H1 (cell line): ENCODE measurements around the gene DNA2. TPM values are rescaled to one million over a fixed set of nuclear protein-coding genes. Genes with fewer than 3 reads are reported as not detected.

Source experiments
- CTCF ChIA-PET: fragments of 300-600 bp; sonication (Branson Sonifier 250); formaldehyde crosslinking; loops from one replicate; lab custom pipeline; 2021; ENCODE audit not compliant: partially characterized antibody; lab: Charles Lee
- POLR2A ChIA-PET: fragments of 300-600 bp; sonication (Branson Sonifier 250); formaldehyde crosslinking; loops from one replicate; lab custom pipeline; 2021; ENCODE audit warnings: inconsistent platforms; ENCODE audit not compliant: partially characterized antibody; lab: Charles Lee
- DNase-seq, 2 experiments: peaks; one replicate each; pipeline versions ENCODE4 v3.0.0 to v3.0.0-alpha.2; 2010 to 2022; ENCODE audit warnings: low spot score in 2 of 2, low read depth in 1 of 2, mixed read lengths in 1 of 2
- FAIRE-seq: peaks from 2 replicates; lab custom pipeline; 2011; peaks lifted over from hg19 to GRCh38; lab: Jason Lieb, UNC
- H2AFZ ChIP-seq: 2 replicates; pipeline ENCODE4 v1.8.1; 2012; ENCODE audit warnings: low read length, inconsistent platforms
- H2AK5ac ChIP-seq: 2 replicates; pipeline ENCODE4 v1.6.1; 2013; ENCODE audit warnings: low read depth, low read length
- H2BK120ac ChIP-seq: replicated peaks from 2 replicates; pipeline ENCODE3; 2013; ENCODE audit warnings: low read depth, low read length, inconsistent platforms
- H2BK12ac ChIP-seq: 2 replicates; pipeline ENCODE4 v1.6.1; 2013; ENCODE audit warnings: low read depth, low read length
- H2BK15ac ChIP-seq: 2 replicates; pipeline ENCODE4 v1.6.1; 2013; ENCODE audit warnings: low read length
- H2BK20ac ChIP-seq: 2 replicates; pipeline ENCODE4 v1.6.1; 2013; ENCODE audit warnings: low read length
- H2BK5ac ChIP-seq: 2 replicates; pipeline ENCODE4 v1.6.1; 2013; ENCODE audit warnings: low read depth, low read length
- H3K14ac ChIP-seq: 2 replicates; pipeline ENCODE4 v1.6.1; 2013; ENCODE audit warnings: inconsistent platforms; ENCODE audit not compliant: insufficient read length
- H3K18ac ChIP-seq: 2 replicates; pipeline ENCODE4 v1.6.1; 2013; ENCODE audit warnings: low read length; ENCODE audit errors: extremely low read depth
- H3K23ac ChIP-seq: 2 replicates; pipeline ENCODE4 v1.6.1; 2013; ENCODE audit warnings: inconsistent platforms; ENCODE audit not compliant: insufficient read length
- H3K23me2 ChIP-seq: 2 replicates; pipeline ENCODE4 v1.6.1; 2013; ENCODE audit warnings: low read depth, low read length
- H3K27ac ChIP-seq: 2 replicates; pipeline ENCODE4 v1.6.1; 2011; ENCODE audit warnings: low read depth, low read length, inconsistent platforms
- H3K27me3 ChIP-seq, 4 experiments: replicated peaks in 1 of 4; 1 replicate in 1 of 4; 2 replicates in 3 of 4; pipeline versions ENCODE4 v1.6.1 to v1.8.1; 2011 to 2013; ENCODE audit warnings: low read length in 3 of 4, mild to moderate bottlenecking in 3 of 4, inconsistent platforms in 2 of 4, mixed read lengths in 2 of 4, moderate library complexity in 1 of 4; ENCODE audit not compliant: control insufficient read depth in 3 of 4, insufficient read depth in 3 of 4; ENCODE audit errors: extremely low read depth in 1 of 4
- H3K36me3 ChIP-seq, 4 experiments: 2 replicates each; pipeline versions ENCODE4 v1.6.1 to v1.8.1; 2011 to 2013; ENCODE audit warnings: mild to moderate bottlenecking in 4 of 4, low read length in 3 of 4, moderate library complexity in 2 of 4, control low read depth in 1 of 4, inconsistent platforms in 1 of 4; ENCODE audit not compliant: insufficient read depth in 4 of 4, control insufficient read depth in 2 of 4
- H3K4ac ChIP-seq: replicated peaks from 2 replicates; pipeline ENCODE3; 2013; ENCODE audit warnings: low read length, low read depth, mixed read lengths, inconsistent platforms; ENCODE audit not compliant: insufficient read length
- H3K4me1 ChIP-seq, 4 experiments: replicated peaks in 1 of 4; 1 replicate in 1 of 4; 2 replicates in 3 of 4; pipeline versions ENCODE4 v1.6.1 to v1.8.1; 2011 to 2013; ENCODE audit warnings: low read length in 3 of 4, inconsistent platforms in 2 of 4, mixed read lengths in 1 of 4; ENCODE audit not compliant: insufficient read depth in 4 of 4, control insufficient read depth in 3 of 4
- H3K4me2 ChIP-seq, 2 experiments: 2 replicates each; pipeline versions ENCODE4 v1.6.1 to v1.8.1; 2011 to 2013; ENCODE audit warnings: low read depth in 2 of 2, low read length in 2 of 2, control low read depth in 1 of 2, inconsistent platforms in 1 of 2, mild to moderate bottlenecking in 1 of 2; ENCODE audit not compliant: insufficient read depth in 1 of 2
- H3K4me3 ChIP-seq, 4 experiments: fragments of 200-600, 300-600 bp in 1 of 4; sonication (generic), shearing (Covaris generic), sonication (Bioruptor Twin) in 1 of 4; 2 replicates each; pipeline versions ENCODE4 v1.5.1 to v1.8.1; 2011 to 2016; ENCODE audit warnings: low read length in 4 of 4, low read depth in 3 of 4, control low read depth in 2 of 4, inconsistent platforms in 2 of 4, mild to moderate bottlenecking in 2 of 4, mixed read lengths in 1 of 4, moderate library complexity in 1 of 4; ENCODE audit not compliant: insufficient read depth in 2 of 4; ENCODE audit errors: extremely low read depth in 1 of 4
- H3K56ac ChIP-seq: replicated peaks from 2 replicates; pipeline ENCODE3; 2013; ENCODE audit warnings: low read depth, mild to moderate bottlenecking, mixed read lengths, low read length, inconsistent platforms; ENCODE audit not compliant: insufficient read length
- H3K79me1 ChIP-seq: 2 replicates; pipeline ENCODE4 v1.6.1; 2013; ENCODE audit warnings: low read depth, low read length, control low read depth
- H3K79me2 ChIP-seq, 2 experiments: 2 replicates each; pipeline versions ENCODE4 v1.6.1 to v1.8.1; 2012 to 2013; ENCODE audit warnings: low read length in 2 of 2, mild to moderate bottlenecking in 2 of 2, inconsistent platforms in 1 of 2; ENCODE audit not compliant: insufficient read depth in 2 of 2, control insufficient read depth in 1 of 2
- H3K9ac ChIP-seq, 4 experiments: replicated peaks in 1 of 4; 1 replicate in 1 of 4; 2 replicates in 3 of 4; pipeline versions ENCODE4 v1.6.1 to v1.8.1; 2011 to 2013; ENCODE audit warnings: low read depth in 3 of 4, low read length in 3 of 4, control low read depth in 2 of 4, mild to moderate bottlenecking in 2 of 4, moderate library complexity in 2 of 4, inconsistent platforms in 1 of 4; ENCODE audit errors: extremely low read depth in 1 of 4
- H3K9me3 ChIP-seq, 2 experiments: 2 replicates each; pipeline versions ENCODE4 v1.6.1 to v1.8.1; 2012 to 2013; ENCODE audit warnings: mild to moderate bottlenecking in 2 of 2, moderate library complexity in 2 of 2, control low read depth in 1 of 2, inconsistent platforms in 1 of 2, low read depth in 1 of 2, low read length in 1 of 2, mixed read lengths in 1 of 2; ENCODE audit not compliant: insufficient read depth in 2 of 2
- H4K20me1 ChIP-seq, 2 experiments: replicated peaks in 1 of 2; 2 replicates each; pipeline versions ENCODE3 to v1.8.1; 2011 to 2013; ENCODE audit warnings: inconsistent platforms in 2 of 2, low read length in 2 of 2, mild to moderate bottlenecking in 1 of 2; ENCODE audit not compliant: insufficient read depth in 2 of 2, control insufficient read depth in 1 of 2
- H4K5ac ChIP-seq: 2 replicates; pipeline ENCODE4 v1.6.1; 2013; ENCODE audit warnings: low read length, low read depth, mixed read lengths, inconsistent platforms; ENCODE audit not compliant: insufficient read length
- H4K8ac ChIP-seq: 2 replicates; pipeline ENCODE4 v1.8.0; 2013; ENCODE audit warnings: mild to moderate bottlenecking, moderate library complexity, low read length, inconsistent platforms; ENCODE audit not compliant: insufficient read depth; ENCODE audit errors: extremely low read depth
- H4K91ac ChIP-seq: replicated peaks from 2 replicates; pipeline ENCODE3; 2013; ENCODE audit warnings: low read length, mixed read lengths, inconsistent platforms; ENCODE audit not compliant: insufficient read length
- CBX5 ChIP-seq: fragments of 300-800, 300-1000 bp; sonication (generic); IDR thresholded peaks from 2 replicates; pipeline ENCODE4 v1.7.1; 2016; ENCODE audit warnings: antibody characterized with exemption, low read length, low read depth
- SAP30 ChIP-seq: fragments of 300-600 bp; sonication (generic); IDR thresholded peaks from 2 replicates; pipeline ENCODE4 v1.7.1; 2012; ENCODE audit warnings: low read length, moderate library complexity, mild to moderate bottlenecking, inconsistent platforms; ENCODE audit not compliant: insufficient read depth, insufficient replicate concordance
- WGBS, 2 experiments: shearing (Covaris generic) in 1 of 2; methylation state at CpG; one replicate each; pipeline versions ENCODE4 v1.1.6 to v1.1.7; 2013 to 2015; ENCODE audit warnings: low lambda C conversion rate in 2 of 2, mixed read lengths in 2 of 2, inconsistent platforms in 1 of 2, low coverage in 1 of 2, missing lambda C conversion rate in 1 of 2; ENCODE audit not compliant: insufficient replicate concordance in 2 of 2, insufficient coverage in 1 of 2, insufficient read length in 1 of 2; ENCODE audit errors: extremely low coverage in 1 of 2, missing lambda C conversion rate in 1 of 2; 5-methylcytosine and 5-hydroxymethylcytosine counted together
- polyA plus RNA-seq, 7 experiments: library from polyadenylated mRNA; depleted of rRNA in 3 of 7; stranded (reverse) in 5 of 7; unstranded in 2 of 7; fragments of >200 nt in 5 of 7; fragments of 200-250 nt in 2 of 7; gene quantifications; 1 replicate in 5 of 7; 2 replicates in 1 of 7; 4 replicates in 1 of 7; pipeline versions ENCODE4 v1.2.1 to v1.2.3, GENCODE V29; 2011 to 2013; ENCODE audit warnings: missing spikeins in 2 of 7, mixed read lengths in 2 of 7
- total RNA-seq: library from RNA; stranded (reverse); fragmentation: NEBNext Ultra II Directional; extraction: Animal tissue kit (Norgen Biotek cat#: 25700); gene quantifications from 2 replicates; pipeline ENCODE4 v1.2.1, GENCODE V29; 2021

Gene DNA2
- total and polyA plus RNA-seq, 2 of the 8 experiments (the other 6 are each of a cell fraction or from before 2014, with no cell fraction given) = 16.0 to 57.9 TPM

DNA sequence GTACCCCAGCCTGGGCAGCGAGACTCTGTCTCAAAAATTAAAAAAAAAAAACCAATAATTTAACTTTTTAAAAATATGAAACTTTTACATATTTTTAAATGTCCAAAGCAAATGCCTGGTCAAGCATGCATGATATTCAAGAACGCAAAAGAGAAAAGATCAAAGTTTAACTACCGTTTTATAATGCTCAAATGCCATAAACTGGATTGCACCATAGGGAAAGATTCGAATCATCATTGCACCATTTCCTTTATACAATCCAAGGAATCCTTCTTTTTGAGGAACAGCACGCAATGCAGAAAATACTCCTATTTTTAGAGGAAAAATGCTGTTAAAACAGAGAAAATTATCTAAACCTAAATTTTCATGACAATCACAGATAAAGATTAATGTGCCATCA is 34.6 kb upstream of the DNA2 start:
- H2BK20ac ChIP-seq = no peak overlapping the region
- H2BK12ac ChIP-seq = no peak overlapping the region
- H3K9ac ChIP-seq = no peak overlapping the region
- H3K14ac ChIP-seq = no peak overlapping the region
- 0 out of 7 replicates have a peak, but pooled peaks cover 0 to 2% (median 0%) of the 10 kb centered on the region in 4 experiments for H3K4me1 ChIP-seq
- no peak overlapping the region for H4K8ac ChIP-seq
- no peak overlapping the region for H2BK5ac ChIP-seq
- no peak overlapping the region for H3K4ac ChIP-seq
- CTCF ChIA-PET = no interaction called here
- FAIRE-seq = no peak
- H3K9me3 ChIP-seq = no peaks in the 10 kb centered on the region
- no peak overlapping the region for H2AFZ ChIP-seq
- no peak overlapping the region for H3K18ac ChIP-seq
- H3K36me3 ChIP-seq = no peaks in the 10 kb centered on the region; a peak in 2 of 8 replicates
- no peak overlapping the region for H4K91ac ChIP-seq
- no peak overlapping the region for H2BK120ac ChIP-seq
- H4K5ac ChIP-seq = no peak overlapping the region
- no peak for DNase-seq
- no peak overlapping the region for H3K56ac ChIP-seq
- 97% methylated on average over 5 of the region's 5 CpGs; no CpG with 5 or more reads in 1 of the 2 experiments for WGBS, 2 experiments
- no peaks in the 10 kb centered on the region for H3K79me2 ChIP-seq
- no peaks in the 10 kb centered on the region for H3K23me2 ChIP-seq
- no peak overlapping the region for H3K4me3 ChIP-seq
- TF ChIP-seq SAP30 (no peak), CBX5 (no peak)
- no peak overlapping the region for H2AK5ac ChIP-seq
- no peak overlapping the region for H3K27ac ChIP-seq
- POLR2A ChIA-PET = interaction anchor here (0.6 kb wide), 1 partner anchor 219 kb away, joined by 3 read pairs; no protein-coding TSS in a partner anchor
- no peak overlapping the region for H2BK15ac ChIP-seq
- H4K20me1 ChIP-seq = no peaks in the 10 kb centered on the region
- H3K23ac ChIP-seq = no peak overlapping the region
- H3K4me2 ChIP-seq = no peak overlapping the region
- no peaks in the 10 kb centered on the region for H3K79me1 ChIP-seq
- no peaks in the 10 kb centered on the region for H3K27me3 ChIP-seq
